NCI-H345 treated with DMSO at 0.1 percent for 48 hours (cell line): ENCODE results near the gene CHST11.
"Not testable (repeated sequence)": the region's sequence is repeated elsewhere in the genome, so short reads cannot be mapped to it uniquely, and the experiment has no call there.

Source experiments
- DNase-seq: peaks from one replicate; lab custom pipeline; 2025; ENCODE audit not compliant: unreplicated experiment; lab: John Stamatoyannopoulos, UW

CHST11 gene

GRCh38 chr12:104522985-104523722 is 66.4 kb downstream of the CHST11 start:
- no peak for DNase-seq

- DNase-seq: peak; percentile 13
These were observed 67.5 kb downstream of the CHST11 start for GRCh38 chr12:104524034-104524832.

- DNase-seq: no peak
These were observed 69.6 kb downstream of the CHST11 start for GRCh38 chr12:104526320-104526719.

- DNase-seq: no peak
These were observed 70.0 kb downstream of the CHST11 start for GRCh38 chr12:104526751-104527150.

- not testable (repeated sequence) for DNase-seq
These were observed 70.9 kb downstream of the CHST11 start for GRCh38 chr12:104527653-104528052.

GRCh38 chr12:104529130-104529874 is 72.6 kb downstream of the CHST11 start:
- no peak for DNase-seq

- no peak for DNase-seq
These were observed 75.9 kb downstream of the CHST11 start for GRCh38 chr12:104532636-104533035.

GRCh38 chr12:104533134-104533533 is 76.4 kb downstream of the CHST11 start:
- DNase-seq: no peak

- no peak for DNase-seq
These were observed 77.6 kb downstream of the CHST11 start for GRCh38 chr12:104534162-104534856.

- no peak for DNase-seq
These were observed 78.1 kb downstream of the CHST11 start for GRCh38 chr12:104534857-104535248.

- DNase-seq: no peak
These were observed 78.6 kb downstream of the CHST11 start for GRCh38 chr12:104535369-104535768.

- DNase-seq: no peak
These were observed 80.1 kb downstream of the CHST11 start for GRCh38 chr12:104536841-104537240.

- no peak for DNase-seq
These were observed 81.3 kb downstream of the CHST11 start for GRCh38 chr12:104538056-104538455.

- no peak for DNase-seq
These were observed 82.2 kb downstream of the CHST11 start for GRCh38 chr12:104538891-104539462.

GRCh38 chr12:104544836-104545235 is 88.1 kb downstream of the CHST11 start:
- no peak for DNase-seq

GRCh38 chr12:104546575-104546974 is 89.8 kb downstream of the CHST11 start:
- DNase-seq: no peak

GRCh38 chr12:104547235-104547634 is 90.5 kb downstream of the CHST11 start:
- no peak for DNase-seq

- no peak for DNase-seq
These were observed 93.2 kb downstream of the CHST11 start for GRCh38 chr12:104549815-104550480.

- DNase-seq: no peak
These were observed 94.7 kb downstream of the CHST11 start for GRCh38 chr12:104551313-104551931.

- no peak for DNase-seq
These were observed 96.7 kb downstream of the CHST11 start for GRCh38 chr12:104553421-104553820.
